Bladder microvascular endothelial cell (primary cell): Measurements from ENCODE around the gene SPART. TPM values are rescaled to one million over a fixed set of nuclear protein-coding genes. Genes with fewer than 3 reads are reported as not detected.

Source experiments
- total RNA-seq: library from RNA; depleted of rRNA; stranded (reverse); fragments of >200 nt; gene quantifications from 2 replicates; pipeline ENCODE4 v1.2.3, GENCODE V29; 2014

The SPART gene, protein sequence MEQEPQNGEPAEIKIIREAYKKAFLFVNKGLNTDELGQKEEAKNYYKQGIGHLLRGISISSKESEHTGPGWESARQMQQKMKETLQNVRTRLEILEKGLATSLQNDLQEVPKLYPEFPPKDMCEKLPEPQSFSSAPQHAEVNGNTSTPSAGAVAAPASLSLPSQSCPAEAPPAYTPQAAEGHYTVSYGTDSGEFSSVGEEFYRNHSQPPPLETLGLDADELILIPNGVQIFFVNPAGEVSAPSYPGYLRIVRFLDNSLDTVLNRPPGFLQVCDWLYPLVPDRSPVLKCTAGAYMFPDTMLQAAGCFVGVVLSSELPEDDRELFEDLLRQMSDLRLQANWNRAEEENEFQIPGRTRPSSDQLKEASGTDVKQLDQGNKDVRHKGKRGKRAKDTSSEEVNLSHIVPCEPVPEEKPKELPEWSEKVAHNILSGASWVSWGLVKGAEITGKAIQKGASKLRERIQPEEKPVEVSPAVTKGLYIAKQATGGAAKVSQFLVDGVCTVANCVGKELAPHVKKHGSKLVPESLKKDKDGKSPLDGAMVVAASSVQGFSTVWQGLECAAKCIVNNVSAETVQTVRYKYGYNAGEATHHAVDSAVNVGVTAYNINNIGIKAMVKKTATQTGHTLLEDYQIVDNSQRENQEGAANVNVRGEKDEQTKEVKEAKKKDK
- 53.7 and 133 TPM in 2 replicates for total RNA-seq

DNA sequence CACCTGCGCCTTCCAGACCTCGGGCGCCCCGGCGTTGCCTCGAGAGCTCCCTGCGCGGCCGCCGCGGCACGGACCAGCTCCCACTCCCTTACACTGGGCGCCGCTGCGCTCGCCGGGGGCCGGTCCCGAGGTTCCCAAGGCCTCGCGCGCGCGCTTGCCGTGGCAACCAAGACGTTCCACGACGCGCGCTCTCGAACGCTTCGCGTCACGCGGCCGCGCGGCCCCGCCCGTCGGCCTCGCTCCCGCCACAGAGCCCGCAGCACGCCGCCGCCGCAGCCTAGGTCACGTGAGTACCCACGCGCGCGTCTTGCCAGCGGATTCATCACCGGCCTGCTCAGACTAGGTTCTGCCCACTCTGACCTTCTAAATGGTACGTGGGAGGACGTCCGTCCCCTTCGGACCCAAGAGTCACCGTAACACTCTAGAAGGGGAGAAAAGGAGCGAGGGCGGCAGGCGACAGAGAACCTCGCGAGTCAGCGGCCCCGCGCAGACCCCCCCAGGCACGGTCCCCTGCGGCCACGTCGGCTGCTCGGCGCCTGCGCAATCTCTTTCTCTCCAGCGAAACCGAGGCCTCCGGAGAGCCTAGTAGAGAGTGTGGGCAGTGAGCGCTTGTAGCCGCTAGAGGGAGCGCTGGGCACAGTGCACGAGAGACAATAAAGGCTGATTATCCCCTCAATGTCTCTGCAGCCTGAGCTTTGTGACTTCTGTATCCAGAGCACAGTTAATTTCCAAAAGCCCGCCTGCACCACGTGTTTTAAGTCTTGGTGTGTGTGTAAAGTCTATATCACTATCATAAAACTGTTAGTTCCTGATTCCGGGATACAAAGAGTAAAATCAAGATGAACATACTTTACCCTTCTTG, at the start of gene SPART:
TSS of gene SPART (minus strand) at position 173 of the 862 bp plus-strand sequence. CDS start 10,564 bp downstream, outside the sequence.

DNA sequence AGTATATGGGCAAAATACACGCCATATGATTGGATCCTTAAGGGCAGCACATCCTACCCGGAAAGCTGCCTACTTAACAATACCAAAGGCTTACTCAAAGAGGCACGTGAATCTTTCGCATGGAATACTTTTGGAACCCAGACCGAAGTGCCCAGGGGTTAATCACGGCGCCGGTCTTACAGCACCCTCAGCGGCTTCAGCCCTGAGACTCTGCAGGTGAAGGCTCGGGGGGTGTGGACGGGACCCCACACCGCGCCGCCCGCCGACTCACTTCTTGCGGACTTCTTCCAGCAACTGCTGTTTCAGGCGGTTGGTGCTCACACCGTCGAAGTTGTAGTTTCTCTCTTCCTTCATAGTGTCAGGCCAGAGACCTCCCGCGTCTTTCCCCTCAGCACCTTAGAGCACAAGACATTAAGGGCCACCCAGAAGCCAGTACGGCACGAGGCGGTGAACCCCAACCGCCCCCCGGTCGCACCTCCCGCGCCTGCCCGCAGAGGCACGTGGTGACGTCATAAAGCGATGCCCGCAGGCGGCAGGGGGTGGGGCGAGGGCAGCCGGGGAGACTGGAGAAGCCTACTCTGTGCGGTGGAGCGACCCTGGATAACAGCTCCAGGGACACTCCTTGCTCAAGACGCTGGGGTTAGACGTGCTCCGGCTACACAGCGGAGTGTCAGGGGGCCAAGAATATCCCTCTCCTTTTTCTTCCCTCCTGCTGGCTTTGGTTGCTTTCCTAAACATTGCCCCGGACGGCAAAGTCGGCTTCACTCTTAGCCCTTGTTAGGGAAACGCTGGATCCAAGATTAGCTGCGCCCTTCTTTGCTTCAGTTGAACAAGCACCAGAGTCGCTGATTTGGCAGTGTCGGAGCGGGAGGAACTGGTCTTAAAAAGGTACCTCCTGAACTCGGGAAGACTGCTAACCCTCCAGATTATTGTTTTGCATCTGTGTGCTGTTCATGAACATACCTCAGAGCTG, 48.5 kb downstream of the SPART start, which contains the start of gene CCDC169:
TSS of gene CCDC169 (minus strand) at position 449 of the 973 bp plus-strand sequence. CDS start at position 354, 95 bp downstream.

Other genes with a start within 250 kb of the SPART start
- 3.4 and 116 TPM in 2 replicates for gene DCLK1, start 215.0 kb downstream of the SPART start, total RNA-seq
- under 0.01 TPM in 1 of 2 replicates, not detected in the other for gene SOHLH2, start 131.8 kb downstream of the SPART start, total RNA-seq
- 0.97 and 2.7 TPM in 2 replicates for gene CCDC169, start 48.6 kb downstream of the SPART start, total RNA-seq
- gene CCNA1, start 86.1 kb upstream of the SPART start, total RNA-seq, result 1.6 and 9.0 TPM in 2 replicates